SIG-M5 (cell line): ENCODE data around the gene DACT3.
"Not testable (repeated sequence)": the region's sequence is repeated elsewhere in the genome, so short reads cannot be mapped to it uniquely, and the experiment has no call there.

ENCODE experiments used
- DNase-seq: peaks from one replicate; lab custom pipeline; 2025; lab: John Stamatoyannopoulos, UW

The DACT3 gene

DNA sequence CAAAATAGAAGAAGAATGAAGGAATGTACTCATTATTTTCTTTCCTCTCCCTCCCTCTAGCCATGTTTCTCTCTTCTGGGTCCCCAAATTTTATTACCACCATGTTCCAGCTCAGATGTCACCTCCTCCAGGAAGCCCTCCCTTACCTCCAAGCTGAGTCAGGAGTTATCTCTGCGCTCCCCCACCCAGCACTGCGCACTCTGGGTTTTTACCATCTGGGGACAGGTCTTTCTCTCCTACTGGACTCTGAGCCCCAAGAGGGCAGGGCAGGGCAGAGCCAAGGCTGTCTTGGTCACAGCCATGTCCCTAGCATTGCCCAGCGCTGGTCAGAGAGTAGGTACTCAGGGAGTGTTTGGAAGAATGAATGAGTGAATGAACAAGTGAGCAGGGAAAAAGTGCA, 27.9 kb downstream of the DACT3 start:
- DNase-seq = no peak

DNA sequence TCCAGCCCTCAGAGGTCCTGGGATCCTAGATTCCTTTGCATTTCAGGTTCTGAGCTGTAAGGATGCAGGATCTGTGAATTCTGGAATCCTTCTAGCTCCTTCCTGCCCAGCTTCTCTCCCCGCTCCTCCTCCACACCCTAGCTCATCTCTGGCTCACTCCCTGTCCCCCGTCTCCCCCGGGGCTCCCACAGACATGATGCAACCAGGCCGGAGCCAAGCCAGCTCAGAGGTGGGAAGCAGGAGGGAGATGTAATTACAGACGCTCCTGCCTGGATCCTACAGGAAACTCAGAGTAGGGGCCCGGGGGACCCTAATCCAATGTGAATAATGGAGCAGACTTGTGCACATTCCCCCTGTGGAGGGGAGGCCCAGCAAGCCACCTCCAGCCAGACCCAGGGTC, 29.5 kb downstream of the DACT3 start:
- no peak for DNase-seq

DNA sequence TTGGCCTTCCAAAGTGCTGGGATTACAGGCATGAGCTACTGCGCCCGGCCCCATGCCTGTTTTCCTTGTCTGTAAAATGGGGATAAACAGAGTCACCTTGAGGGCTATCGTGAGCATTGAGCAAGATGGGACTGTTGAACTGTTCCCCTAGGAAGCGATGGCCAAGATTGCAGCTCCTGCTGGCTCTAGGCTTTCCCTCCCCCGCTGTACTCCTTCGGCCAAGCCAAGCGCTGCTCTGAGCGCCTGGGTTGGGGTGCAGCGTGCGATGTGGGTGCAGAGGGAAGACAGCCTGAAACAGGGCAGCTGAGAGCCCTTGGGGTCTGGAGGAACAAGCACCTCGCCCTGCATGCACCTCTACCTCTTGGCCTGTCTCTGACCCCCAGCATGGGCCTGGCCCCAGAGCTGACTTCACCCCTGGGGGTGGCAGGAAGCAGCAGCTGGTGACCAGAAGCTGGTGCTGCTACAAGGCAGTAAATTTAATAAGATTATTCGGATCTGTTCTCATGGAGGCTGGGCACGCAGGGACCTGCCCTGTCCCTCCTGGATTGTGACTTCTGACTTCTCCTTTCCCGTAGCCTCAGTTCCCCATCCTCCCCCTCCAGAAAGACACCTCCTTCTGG, 30.3 kb downstream of the DACT3 start:
- no peak for DNase-seq

DNA sequence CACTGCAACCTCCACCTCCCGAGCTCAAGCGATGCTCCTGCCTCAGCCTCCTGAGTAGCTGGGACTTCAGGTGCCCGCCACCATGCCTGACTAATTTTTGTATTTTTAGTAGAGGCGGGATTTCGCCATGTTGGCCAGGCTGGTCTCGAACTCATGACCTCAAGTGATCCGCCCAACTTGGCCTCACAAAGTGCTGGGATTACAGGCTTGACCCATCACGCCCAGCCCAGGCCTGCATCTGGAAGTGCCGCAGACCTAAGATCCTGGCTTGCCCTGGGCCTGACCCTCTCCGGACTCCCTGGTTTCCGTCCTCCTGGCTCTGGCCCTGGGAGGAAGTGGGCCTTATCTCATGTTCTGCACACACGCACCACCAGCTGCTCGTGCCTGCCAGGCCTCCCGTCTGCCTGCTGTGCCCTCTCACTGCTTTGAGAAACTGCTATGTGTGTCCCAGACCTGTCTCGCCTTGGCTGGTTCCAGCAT, 31.4 kb downstream of the DACT3 start:
- DNase-seq = no peak

DNA sequence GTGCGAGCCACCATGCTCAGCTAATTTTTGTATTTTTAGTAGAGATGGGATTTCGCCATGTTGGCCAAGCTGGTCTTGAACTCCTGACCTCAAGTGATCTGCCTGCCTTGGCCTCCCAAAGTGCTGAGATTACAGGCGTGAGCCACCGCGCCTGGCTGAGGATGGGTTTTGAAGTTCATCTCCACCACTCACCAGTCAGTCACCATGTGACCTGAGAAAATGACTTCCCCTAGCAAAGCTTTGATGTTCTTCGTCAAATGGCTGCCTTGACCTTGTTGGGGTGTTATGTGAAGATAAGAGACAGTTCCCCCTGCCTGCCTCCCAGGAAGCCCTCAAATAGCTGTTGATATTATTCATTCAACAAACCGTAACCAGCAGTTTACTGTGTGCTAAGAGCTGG, 32.0 kb downstream of the DACT3 start:
- not testable (repeated sequence) for DNase-seq

DNA sequence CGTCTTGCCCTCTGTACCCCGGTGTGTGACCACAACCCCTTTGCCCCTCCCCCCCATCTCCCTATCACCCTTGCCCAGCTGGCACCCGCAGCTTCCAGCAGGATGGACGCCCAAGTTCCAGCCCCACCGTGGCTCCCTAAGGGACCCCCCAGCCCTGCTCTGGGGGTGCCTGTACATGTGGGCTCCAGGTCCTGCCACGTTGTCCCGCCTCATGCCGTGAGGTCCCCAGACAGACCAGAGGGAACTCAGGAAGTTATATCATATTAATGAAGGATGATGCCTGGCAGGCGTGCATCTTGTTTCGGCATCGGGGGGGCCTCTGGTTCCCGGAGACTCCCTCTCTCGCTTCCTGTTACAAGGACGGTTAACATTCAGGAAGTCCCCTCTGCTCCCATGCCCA, 34.5 kb downstream of the DACT3 start:
- no peak for DNase-seq

DNA sequence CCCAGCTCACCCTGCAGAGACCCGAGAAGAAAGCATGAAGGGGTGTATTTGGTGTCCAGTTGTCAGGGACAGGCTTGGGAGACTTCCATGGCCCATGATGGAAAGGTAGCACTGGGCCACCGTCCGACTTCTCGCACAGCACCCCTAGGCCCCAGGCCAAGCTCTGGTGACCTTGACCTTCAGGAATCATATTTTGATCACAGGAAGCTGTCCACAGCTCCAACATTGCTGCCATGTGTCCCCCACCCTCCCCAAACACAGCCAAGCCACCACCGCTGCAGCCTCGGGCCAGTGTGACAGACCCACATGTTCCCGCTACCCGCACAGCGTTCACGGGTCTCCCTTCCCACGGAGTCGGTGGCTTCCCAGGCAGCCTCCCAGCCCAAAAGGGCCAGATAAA, 35.3 kb downstream of the DACT3 start:
- DNase-seq = no peak

DNA sequence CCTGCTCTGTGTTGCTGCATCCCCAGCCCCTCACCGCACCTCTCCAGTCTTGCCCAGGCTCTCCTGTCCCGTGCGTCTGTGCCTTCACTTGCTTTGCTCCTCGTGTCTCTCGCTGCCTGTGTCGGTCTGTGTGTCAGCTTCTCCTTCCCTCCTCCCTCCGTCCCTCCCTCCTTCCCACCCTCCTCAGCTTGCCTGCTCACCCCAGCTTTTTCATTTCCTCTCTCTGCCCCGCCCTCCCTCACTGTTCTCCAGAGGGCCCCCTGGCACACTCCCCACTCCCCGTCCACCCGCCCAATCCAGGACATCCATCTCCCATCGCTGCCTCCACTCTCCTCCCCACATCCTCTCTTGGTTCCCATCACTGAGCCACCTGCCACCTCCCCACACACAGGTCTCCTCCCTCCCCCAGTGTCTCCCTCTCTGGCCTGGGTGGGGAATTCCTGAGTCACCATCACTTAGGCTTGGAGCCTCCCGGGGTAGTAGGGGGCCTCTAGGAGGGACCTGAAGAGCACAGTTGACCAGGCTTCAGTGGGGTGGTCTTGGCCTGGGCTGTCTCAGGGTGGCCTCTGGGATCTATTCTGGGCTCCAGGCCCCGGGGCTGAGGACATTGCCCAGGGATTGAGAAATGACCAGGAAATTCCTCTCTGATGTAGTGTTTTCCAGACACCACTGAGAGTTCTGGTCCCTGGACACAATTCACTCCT, 35.9 kb downstream of the DACT3 start, which contains the start of gene PTGIR:
Gene PTGIR, minus strand, starts transcription at position 132 of the 704 bp plus-strand sequence. CDS start 864 bp downstream, outside the sequence.
- no peak for DNase-seq

DNA sequence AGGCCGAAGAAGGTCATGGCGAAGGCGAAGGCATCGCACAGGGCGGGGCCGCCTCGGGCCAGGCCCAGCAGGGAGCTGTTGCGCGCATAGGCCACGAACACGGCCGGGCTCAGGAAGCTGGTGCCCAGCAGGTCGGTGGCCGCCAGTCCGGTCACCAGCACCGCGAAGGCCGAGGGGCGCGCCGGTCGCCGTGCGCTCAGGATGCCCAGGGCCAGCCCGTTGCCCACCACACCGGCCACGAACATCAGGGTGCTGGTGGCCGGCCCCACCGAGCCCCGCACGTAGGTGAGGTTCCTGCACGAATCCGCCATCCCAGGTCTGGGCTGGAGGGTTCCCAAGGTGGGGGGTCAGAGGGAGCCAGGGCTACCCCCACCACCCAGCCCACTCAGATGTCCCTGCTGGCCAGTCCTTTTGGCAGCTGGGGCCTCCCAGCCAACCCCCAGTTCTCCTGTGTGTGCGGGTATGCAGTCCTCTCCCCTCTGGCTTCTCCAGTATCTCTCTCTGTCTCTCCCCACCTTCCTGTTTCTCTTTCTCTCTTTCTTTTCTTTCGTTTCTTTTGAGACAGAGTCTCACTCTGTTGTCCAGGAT, 37.0 kb downstream of the DACT3 start:
- DNase-seq = no peak

DNA sequence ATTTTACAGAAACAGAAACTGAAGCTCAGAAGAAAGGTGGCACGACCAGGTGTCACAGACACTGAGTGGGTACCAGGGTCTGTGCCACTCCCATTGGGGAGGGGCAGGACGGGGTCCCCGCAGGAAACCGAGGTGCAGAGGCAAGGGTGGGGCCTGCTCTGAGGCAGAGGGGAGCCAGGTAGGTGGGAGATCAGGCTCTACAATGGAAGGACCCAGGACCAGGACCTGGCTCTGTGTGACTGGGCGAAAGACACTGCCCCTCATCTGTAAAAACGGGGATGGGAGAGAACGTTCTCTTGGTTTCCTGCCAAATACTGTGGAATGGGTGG, 38.9 kb downstream of the DACT3 start:
- no peak for DNase-seq

DNA sequence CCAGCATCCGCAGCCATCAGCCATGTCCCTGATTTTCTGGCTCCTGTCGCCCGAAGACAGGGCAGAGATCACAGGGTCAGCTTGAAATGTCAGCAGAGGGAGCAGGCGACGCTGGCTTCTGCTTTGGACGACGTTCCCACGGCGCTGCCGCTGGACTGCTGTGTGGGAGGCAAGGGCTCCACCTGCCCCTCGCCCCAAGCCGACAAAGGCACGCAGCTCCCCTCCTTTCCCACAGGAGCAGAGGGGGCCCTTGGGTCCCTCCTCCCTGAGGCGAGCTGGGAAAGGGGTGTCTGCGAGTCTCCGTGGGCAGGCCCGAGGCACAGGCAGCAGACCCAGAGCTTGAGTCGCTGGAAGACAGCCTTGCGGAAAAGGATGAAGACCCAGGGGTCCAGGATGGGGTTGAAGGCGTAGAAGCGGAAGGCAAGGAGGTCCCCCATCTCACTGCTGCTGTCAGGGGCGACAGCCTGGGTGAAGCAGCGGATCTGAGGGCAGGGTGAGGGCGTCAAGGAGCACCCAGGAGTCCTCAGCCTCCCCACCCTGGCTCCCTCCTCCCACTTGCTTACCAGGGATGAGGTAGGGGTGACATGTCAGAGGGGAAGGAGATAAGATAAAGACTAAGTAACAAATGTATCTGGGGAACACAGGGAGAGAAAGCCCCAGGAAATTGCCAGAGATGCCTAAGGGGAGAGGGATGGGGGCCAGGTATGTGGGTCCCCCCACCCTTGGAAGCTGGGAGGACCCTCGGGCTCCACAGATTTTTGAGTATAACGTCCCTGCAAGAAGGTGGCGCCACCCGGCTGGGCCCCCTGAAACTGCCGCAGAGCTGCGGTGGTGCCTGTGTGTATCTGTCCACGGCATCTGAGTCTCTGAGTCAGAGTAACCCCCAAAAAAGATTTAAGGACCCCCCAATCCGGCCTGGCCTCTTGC, 39.5 kb downstream of the DACT3 start:
- no peak for DNase-seq

DNA sequence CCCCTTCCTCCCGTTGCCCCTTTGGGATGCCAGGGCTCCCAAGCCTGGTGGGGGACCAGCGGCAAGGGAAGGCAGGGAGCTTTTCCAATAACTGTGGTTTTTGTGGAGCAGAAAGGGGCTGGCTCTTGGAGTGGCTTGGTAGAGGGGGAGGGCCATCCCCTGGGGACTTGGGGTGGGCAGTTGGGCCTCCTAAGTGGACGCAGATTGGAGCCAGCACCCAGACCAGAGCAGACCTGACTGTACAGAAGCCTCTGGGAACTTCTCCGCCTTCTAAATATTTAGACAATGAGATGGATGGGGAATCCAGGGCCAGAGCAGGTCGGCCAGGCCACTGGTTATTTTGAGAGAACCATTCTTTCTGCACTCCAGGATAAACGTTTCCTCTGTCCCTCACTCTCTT, 40.3 kb downstream of the DACT3 start:
- no peak for DNase-seq

DNA sequence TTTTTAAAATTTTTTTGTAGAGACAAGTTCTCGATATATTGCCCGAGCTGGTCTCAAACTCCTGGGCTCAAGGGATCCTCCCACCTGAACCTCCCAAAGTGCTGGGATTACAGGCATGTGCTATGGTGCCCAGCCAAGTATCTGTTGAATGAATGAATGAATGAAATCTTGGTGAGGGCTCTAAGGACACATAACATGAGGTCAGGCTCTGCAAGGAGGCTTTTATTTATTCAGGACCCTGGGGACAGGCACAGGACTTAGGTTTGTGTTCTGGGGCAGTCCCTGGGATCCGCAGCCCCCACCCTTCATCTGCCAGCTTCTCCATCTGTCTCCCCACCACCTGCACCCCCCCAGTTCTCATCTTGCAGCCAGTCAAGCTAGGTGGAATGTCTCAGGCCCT, 40.7 kb downstream of the DACT3 start:
- no peak for DNase-seq

DNA sequence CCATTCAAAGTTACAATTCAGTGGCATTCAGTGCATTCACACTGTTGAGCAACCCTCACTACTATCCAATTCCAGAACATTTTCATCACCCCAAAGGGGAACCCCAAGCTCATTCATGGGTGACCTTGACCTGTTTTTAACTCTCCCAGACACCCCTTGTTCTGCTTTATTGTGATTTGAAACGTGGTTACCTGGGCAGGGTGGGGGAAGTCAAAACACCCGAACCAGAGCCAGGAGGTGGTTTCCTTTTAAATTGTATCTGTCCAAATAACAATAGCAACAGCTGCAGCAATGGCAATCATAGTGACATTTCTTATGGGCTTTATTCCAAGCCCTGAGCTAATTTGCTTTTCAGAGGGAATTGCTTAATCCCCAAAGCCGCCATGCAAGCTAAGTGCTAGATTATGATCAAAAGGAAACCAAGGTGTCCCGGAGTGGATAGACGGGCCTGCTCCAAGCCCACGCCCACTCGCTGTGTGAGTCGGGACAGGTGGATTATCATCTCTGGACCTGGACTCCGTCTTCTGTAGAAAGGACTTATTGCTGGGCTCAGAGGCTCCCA, 42.2 kb downstream of the DACT3 start:
- no peak for DNase-seq

DNA sequence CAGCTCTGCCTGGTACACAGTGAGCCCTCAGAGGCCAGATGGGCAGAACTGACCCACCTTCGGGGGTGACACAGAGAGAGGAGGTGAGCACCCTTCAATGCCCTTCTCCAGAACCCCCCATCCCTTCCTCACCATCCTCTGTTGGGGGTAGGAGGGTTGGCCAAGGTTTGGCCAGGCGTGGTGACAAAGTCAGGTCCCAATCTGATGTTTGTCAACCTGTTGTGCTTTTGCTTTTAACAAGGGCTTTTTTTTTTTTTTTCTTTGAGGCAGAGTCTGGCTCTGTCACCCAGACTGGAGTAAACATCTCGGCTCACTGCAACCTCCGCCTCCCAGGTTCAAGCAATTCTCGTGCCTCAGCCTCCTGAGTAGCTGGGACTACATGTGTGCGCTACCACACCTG, 43.4 kb downstream of the DACT3 start:
- no peak for DNase-seq

DNA sequence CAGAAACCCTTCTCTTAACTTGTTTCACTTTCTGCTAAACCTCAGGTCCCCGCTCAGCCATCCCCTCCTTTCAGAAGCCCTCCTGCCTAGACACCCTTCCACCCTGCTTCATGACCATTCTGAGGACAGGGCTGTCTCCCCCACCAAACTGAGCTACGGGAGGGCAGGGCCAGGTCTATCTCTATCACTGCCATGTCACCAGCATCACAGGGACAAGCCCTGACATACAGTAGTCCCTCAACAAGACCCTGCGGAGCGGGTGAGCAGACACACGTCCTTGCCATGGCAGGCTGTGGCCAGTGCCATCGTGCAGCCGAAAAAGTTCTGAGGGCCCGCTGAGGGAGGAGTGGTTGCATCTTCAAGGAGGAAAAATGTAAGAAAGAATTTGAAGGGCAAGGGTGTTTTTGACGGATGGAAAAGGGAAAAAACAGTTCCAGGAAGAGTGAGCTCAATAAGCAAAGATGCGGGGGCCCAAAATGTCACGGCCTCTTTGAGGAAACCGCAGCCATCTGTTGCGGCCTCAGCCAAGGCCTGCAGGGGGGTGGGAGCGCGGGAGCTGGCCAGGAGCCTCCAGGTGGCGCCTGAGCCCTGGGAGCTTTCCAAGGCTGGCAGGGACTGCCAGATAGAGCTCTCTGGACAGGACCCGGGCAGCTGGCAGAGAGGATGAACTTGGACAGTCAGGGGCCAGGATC, 44.2 kb downstream of the DACT3 start:
- no peak for DNase-seq

DNA sequence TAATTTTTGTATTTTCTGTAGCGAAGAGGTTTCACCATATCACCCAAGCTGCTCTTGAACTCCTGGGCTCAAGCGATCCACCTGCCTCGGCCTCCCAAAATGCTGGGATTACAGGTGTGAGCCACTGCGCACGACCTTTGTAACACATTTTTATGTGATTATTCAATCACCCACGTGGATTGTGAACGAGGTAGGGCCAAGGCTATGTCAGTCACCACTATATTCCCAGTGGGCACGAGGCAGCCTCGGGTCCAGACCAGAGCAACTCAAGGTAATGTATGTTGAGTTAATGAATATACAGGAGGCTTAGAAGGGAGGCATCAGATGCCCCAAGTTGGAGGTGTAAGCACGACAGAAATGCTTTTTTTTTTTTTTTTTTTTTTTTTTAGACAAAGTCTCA, 45.0 kb downstream of the DACT3 start:
- DNase-seq = no peak

DNA sequence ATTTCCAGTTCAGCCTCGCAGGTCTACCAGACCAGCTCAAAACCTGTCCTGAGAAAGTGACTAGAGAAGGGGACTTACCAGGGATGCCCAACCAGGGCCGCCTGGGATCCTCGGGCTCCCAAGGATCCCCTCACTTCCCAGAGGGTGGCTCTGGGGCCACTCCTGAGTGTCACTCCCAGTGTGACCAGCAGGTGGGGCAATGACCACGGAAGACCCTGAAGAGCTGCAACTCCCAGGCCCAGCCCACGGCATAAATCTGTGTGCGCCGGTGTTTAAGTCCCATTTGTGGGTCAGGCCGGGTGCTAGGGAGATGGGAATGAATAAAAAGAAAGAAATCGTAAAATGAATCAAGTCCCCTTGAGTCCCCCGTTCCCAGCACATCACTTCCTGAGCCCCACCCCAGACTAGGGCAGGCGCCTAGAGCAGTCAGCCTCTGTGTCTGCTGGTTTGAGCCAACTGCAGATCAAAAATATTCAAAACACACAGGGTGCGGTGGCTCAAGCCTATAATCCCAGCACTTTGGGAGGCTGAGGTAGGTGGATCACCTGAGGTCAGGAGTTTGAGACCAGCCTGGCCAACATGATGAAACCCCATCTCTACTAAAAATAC, 46.8 kb downstream of the DACT3 start:
- DNase-seq = no peak

DNA sequence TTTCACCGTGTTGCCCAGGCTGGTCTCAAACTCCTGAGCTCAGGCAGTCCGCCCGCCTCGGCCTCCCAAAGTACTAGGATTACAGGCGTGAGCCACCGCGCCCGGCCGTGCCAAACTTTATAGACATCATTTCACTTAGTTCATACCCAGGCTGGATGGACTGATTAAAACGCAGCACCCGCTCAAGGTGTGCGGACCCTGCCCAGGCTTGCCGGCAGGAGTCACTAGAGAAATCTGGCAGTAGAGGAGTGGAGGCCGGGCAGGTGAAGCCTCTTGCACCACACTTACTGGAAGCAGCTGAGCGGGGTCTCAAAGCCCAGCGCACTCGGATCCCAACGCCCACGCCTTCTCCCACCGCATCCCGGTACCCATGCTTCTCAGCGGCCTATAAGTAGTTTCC, 47.5 kb downstream of the DACT3 start:
- DNase-seq = no peak

DNA sequence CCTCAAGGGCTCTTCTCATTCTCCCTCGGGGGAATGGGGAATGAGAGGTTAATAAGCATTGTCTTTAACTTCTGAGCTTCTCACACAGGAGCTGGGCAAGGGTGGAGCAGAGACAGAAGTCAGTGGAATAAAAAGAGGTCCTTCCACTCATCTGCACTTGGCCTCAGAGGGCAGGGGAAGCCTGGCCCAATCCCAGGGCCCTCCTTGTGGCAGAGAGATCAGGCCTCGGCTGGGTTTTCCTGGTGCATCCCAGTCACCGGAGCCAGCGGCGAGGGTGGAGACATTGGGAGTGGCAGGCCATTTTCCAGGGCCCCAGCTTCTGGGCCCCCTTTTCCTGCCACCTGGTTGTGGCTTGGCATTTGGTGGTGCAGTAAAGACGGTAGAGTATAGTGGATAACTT, 49.2 kb downstream of the DACT3 start:
- no peak for DNase-seq
